GM12891 (cell line): ENCODE measurements around the gene RHOBTB1.
"Not testable (repeated sequence)": the region's sequence is repeated elsewhere in the genome, so short reads cannot be mapped to it uniquely, and the experiment has no call there.

Experiments used
- DNase-seq: peaks from one replicate; pipeline ENCODE4 v3.0.0; 2011; ENCODE audit warnings: low spot score; ENCODE audit not compliant: insufficient read length
- FAIRE-seq: peaks from 2 replicates; lab custom pipeline; 2011; peaks lifted over from hg19 to GRCh38; lab: Jason Lieb, UNC
- PAX5 ChIP-seq: IDR thresholded peaks from 2 replicates; pipeline ENCODE4 v1.6.1; 2011; ENCODE audit warnings: low read length, moderate library complexity, mild to moderate bottlenecking; ENCODE audit not compliant: insufficient read depth, severe bottlenecking
- POLR2A ChIP-seq: IDR thresholded peaks from 2 replicates; pipeline ENCODE4 v1.6.1; 2011; ENCODE audit warnings: low read depth, low read length, control low read depth
- POLR2AphosphoS5 ChIP-seq: IDR thresholded peaks from 2 replicates; pipeline ENCODE4 v1.6.1; 2011; ENCODE audit warnings: low read depth, low read length, control low read depth
- POU2F2 ChIP-seq: IDR thresholded peaks from 2 replicates; pipeline ENCODE4 v1.6.1; 2011; ENCODE audit warnings: low read depth, mild to moderate bottlenecking, control low read depth, low read length, moderate library complexity
- SPI1 ChIP-seq: IDR thresholded peaks from 2 replicates; pipeline ENCODE4 v1.6.1; 2011; ENCODE audit warnings: low read depth, low read length, control low read depth
- TAF1 ChIP-seq: IDR thresholded peaks from 2 replicates; pipeline ENCODE4 v1.6.1; 2011; ENCODE audit warnings: low read depth, low read length, control low read depth

RHOBTB1 gene

GRCh38 chr10:60910543-60910942, 33.4 kb downstream of the RHOBTB1 start:
- FAIRE-seq, result no peak
- TF ChIP-seq POLR2AphosphoS5 (no peak), PAX5 (no peak), TAF1 (no peak), POU2F2 (no peak), SPI1 (no peak), POLR2A (no peak)
- no peak for DNase-seq

GRCh38 chr10:60908896-60909295, 35.1 kb downstream of the RHOBTB1 start:
- no peak for TF ChIP-seq POLR2A
- TF ChIP-seq SPI1, result peak; percentile 19; the same call in 1 of the 2 replicates
- no peak for TF ChIP-seq TAF1
- DNase-seq (no peak), FAIRE-seq (no peak)

DNA sequence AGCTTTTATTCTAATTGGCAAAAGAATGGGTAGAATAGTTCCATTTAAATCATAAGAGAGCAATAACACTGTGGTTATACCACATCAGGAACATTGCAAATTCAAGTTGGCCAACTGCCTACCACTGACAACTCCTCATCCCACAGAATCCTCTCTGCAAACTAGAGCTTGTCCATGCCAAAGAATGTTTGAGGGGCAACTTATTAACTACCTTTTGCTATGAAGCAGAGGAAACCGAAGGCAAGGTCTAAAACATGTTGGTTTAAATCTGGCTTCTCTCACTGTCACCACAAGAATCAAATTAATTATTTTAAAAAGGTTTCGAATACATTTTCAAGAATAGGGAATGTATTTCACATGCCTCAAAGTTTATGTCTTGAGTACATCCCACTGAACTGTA, 36.0 kb downstream of the RHOBTB1 start:
- TF ChIP-seq POU2F2, result no peak
- no peak for TF ChIP-seq POLR2AphosphoS5
- TF ChIP-seq POLR2A, result no peak
- TF ChIP-seq TAF1, result no peak
- TF ChIP-seq PAX5, result no peak
- TF ChIP-seq SPI1, result no peak
- FAIRE-seq, result no peak
- DNase-seq, result no peak

DNA sequence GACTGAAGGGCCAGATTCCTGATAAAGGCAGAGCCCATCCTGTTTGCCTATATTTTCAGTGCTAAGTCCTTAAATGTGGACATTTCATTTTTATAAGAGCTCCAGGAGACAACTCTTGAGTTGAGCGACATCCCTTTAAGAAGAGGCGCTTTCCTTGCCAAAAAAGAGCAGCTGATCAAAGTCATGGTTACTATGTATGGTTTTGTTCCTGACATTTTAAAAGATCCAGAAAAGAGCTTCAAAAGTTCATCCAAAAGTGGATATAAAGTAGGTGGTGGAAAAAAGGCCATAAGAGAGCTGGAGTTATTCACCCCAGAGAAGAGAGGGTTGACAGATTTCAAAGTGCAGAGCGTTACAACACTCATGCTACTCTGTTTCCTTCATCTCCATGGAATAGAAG, 36.7 kb downstream of the RHOBTB1 start:
- DNase-seq, result no peak
- no peak for FAIRE-seq
- no peak for TF ChIP-seq TAF1
- no peak for TF ChIP-seq POLR2AphosphoS5

GRCh38 chr10:60906825-60907224, 37.2 kb downstream of the RHOBTB1 start:
- not testable (repeated sequence) for FAIRE-seq, DNase-seq

DNA sequence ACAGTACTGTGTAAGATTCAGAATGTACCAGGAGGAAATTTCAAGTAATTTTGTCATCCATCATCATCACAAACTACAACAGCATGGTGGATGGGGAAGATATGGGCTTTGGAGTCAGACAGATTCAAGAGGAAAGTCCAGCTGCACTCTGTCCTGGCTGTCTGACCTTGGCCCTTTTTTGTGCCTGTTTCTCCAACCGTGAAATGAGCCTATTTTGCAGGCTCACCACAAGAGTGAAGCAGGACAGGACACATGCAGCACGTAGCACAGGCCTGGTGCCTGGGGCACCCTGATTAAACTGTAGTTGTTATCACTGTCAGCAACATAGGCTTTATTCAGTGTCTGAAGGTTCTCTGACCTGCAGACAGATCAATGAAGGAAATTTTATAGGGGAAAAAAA, 37.6 kb downstream of the RHOBTB1 start:
- TF ChIP-seq POLR2A (no peak), SPI1 (no peak), TAF1 (no peak), POLR2AphosphoS5 (no peak), PAX5 (no peak), POU2F2 (no peak)
- DNase-seq (no peak), FAIRE-seq (no peak)

DNA sequence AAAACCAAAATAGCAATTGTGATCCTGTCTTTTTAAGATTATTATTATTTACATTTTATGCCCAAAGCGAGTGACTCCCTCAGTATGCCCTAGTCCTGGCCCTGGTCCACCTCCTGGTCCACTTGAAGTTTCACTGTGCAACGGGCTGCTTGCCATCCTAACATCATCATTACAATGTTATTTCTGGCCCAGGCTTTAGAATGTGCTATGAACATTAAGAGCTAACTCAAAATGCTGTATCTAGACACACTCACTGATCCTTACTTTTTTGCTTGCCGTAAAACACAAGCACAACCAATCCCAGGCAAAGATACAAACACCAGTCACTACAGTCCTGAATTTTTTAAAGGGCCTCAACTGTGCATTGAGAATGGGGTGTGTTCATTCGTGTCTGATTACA, 38.4 kb downstream of the RHOBTB1 start:
- TF ChIP-seq POU2F2 (no peak), SPI1 (no peak), POLR2AphosphoS5 (no peak), POLR2A (no peak)
- DNase-seq (no peak), FAIRE-seq (no peak)

DNA sequence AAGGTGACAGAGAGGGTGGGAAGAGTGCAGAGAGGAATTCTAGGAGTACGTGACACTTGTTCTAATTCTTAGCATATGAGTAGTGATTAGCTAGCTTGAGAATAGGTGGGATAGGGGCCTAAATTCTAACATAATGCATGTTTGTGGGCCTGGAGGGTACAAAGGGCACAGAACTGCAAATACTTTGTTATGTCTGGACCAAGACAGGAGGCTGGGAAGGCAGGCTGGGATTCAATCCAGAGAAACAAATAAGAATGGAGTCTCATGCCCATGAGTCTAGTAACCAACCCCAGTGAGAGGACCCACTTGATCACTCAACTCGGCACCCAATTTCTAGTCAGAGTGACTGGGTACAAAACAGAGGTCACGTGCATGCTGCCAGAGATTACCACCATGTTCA, 40.9 kb downstream of the RHOBTB1 start:
- FAIRE-seq (no peak), DNase-seq (no peak)
- TF ChIP-seq POU2F2, result no peak
- no peak for TF ChIP-seq POLR2AphosphoS5
- no peak for TF ChIP-seq TAF1
- TF ChIP-seq SPI1, result no peak
- no peak for TF ChIP-seq POLR2A
- TF ChIP-seq PAX5, result no peak

GRCh38 chr10:60901561-60902235, 42.3 kb downstream of the RHOBTB1 start:
- DNase-seq (no peak), FAIRE-seq (no peak)
- TF ChIP-seq SPI1, result no peak
- TF ChIP-seq POLR2AphosphoS5, result no peak
- TF ChIP-seq POLR2A, result no peak
- no peak for TF ChIP-seq POU2F2
- TF ChIP-seq PAX5, result no peak
- no peak for TF ChIP-seq TAF1

GRCh38 chr10:60899266-60899665, 44.7 kb downstream of the RHOBTB1 start:
- no peak for TF ChIP-seq SPI1
- no peak for TF ChIP-seq POLR2AphosphoS5
- TF ChIP-seq PAX5, result no peak
- TF ChIP-seq POU2F2, result no peak
- TF ChIP-seq TAF1, result no peak
- TF ChIP-seq POLR2A, result no peak
- DNase-seq (no peak), FAIRE-seq (no peak)

GRCh38 chr10:60898321-60898720, 45.7 kb downstream of the RHOBTB1 start:
- FAIRE-seq (no peak), DNase-seq (no peak)
- no peak for TF ChIP-seq SPI1
- TF ChIP-seq TAF1, result no peak
- TF ChIP-seq POLR2A, result no peak
- TF ChIP-seq PAX5, result no peak

DNA sequence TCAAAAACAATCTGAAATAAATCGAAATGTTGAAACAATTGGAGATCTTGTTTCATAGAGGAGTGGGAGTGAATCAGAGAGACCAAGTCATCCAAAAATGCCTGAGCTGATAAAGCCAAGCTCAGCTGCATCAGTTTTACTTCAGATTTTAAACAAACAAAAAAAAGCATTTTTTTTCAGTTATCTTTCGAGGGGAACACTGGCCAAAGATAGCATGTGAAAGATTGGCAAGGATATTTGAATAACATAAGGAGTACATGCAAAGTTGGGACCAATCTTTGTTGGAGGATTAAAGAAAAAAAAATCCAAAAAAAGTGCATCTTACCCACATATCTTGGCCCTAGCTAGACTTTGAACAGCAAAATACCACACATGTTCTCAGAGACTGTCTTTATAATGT, 47.2 kb downstream of the RHOBTB1 start:
- TF ChIP-seq PAX5 (no peak), POLR2AphosphoS5 (no peak), POLR2A (no peak), SPI1 (no peak), TAF1 (no peak), POU2F2 (no peak)
- no peak for FAIRE-seq
- DNase-seq, result no peak
